ENCODE measurements around the gene SORL1.

DNA sequence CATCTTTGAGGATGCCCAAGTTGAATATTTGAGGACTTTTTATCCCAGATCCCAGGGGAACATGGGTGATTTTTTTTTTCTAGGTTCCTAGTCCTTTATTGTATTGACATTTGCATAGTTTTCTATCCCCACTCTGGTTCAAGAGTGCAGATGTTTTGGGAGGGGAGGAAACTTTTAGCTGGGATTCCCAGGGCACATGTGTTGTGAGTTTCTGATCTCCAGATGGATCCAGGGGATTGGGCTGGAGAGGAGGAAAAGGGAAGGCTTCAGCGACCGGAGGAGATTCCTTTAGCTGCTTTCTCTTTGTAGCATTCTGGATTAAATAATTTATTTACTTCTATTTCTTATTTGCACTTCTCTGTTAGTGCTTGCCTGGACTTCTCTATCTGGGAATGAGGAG, 15.4 kb downstream of the SORL1 start:
- TF ChIP-seq CTCF (IDR thresholded peaks at IDR 0.05) (no peak), POLR2A (IDR thresholded peaks at IDR 0.05) (no peak)
